ENCODE data around the gene DOK3. TPM values are rescaled to one million over a fixed set of nuclear protein-coding genes. Genes with fewer than 3 reads are reported as not detected.

Gene DOK3
- 0.61 and 1.2 TPM in 2 replicates for total RNA-seq (2014; rRNA removed; shearing (Covaris generic))
- 1.5 and 2.1 TPM in 2 replicates for polyA plus RNA-seq (2014; cell fraction: nucleus; rRNA removed)

GRCh38 chr5:177509381-177509951 lies at the start of gene DOK3:
Gene DOK3, minus strand, starts transcription at chr5:177509826. Its CDS starts 286 bp downstream, at chr5:177509540.
- no peak for DNase-seq (ENCODE audit: extremely low read depth, low read depth)

GRCh38 chr5:177557796-177558195 lies 48.2 kb upstream of the DOK3 start:
- no peak for DNase-seq (ENCODE audit: extremely low read depth, low read depth)

- DNase-seq (ENCODE audit: extremely low read depth, low read depth): no peak
Observed at GRCh38 chr5:177557041-177557647, 47.5 kb upstream of the DOK3 start.

GRCh38 chr5:177555665-177556064 lies 46.0 kb upstream of the DOK3 start:
- DNase-seq (ENCODE audit: extremely low read depth, low read depth): no peak

GRCh38 chr5:177555228-177555627 lies 45.6 kb upstream of the DOK3 start:
- DNase-seq (ENCODE audit: extremely low read depth, low read depth): no peak

- DNase-seq (ENCODE audit: extremely low read depth, low read depth): peak; percentile 93
Observed at GRCh38 chr5:177554474-177555111, 45.0 kb upstream of the DOK3 start, which contains the start of gene FAM193B. Gene FAM193B, minus strand, starts transcription at chr5:177554563. Its CDS starts 105 bp downstream, at chr5:177554458.

- DNase-seq (ENCODE audit: extremely low read depth, low read depth): no peak
Observed at GRCh38 chr5:177553671-177554429, 44.2 kb upstream of the DOK3 start.

- DNase-seq (ENCODE audit: extremely low read depth, low read depth): no peak
Observed at GRCh38 chr5:177552839-177553455, 43.3 kb upstream of the DOK3 start.

GRCh38 chr5:177550122-177550521 lies 40.5 kb upstream of the DOK3 start:
- no peak for DNase-seq (ENCODE audit: extremely low read depth, low read depth)

GRCh38 chr5:177548495-177548894 lies 38.9 kb upstream of the DOK3 start:
- no peak for DNase-seq (ENCODE audit: extremely low read depth, low read depth)

- DNase-seq (ENCODE audit: extremely low read depth, low read depth): no peak
Observed at GRCh38 chr5:177547736-177548135, 38.1 kb upstream of the DOK3 start.

- DNase-seq (ENCODE audit: extremely low read depth, low read depth): peak; percentile 44
Observed at GRCh38 chr5:177546258-177546741, 36.7 kb upstream of the DOK3 start.

GRCh38 chr5:177545487-177546257 lies 36.0 kb upstream of the DOK3 start:
- DNase-seq (ENCODE audit: extremely low read depth, low read depth): no peak

GRCh38 chr5:177542816-177543465 lies 33.3 kb upstream of the DOK3 start:
- DNase-seq (ENCODE audit: extremely low read depth, low read depth): no peak

GRCh38 chr5:177540438-177540837 lies 30.8 kb upstream of the DOK3 start:
- no peak for DNase-seq (ENCODE audit: extremely low read depth, low read depth)

- no peak for DNase-seq (ENCODE audit: extremely low read depth, low read depth)
Observed at GRCh38 chr5:177539411-177539810, 29.8 kb upstream of the DOK3 start.

GRCh38 chr5:177538876-177539275 lies 29.2 kb upstream of the DOK3 start:
- DNase-seq (ENCODE audit: extremely low read depth, low read depth): no peak

GRCh38 chr5:177537389-177538361 lies 28.0 kb upstream of the DOK3 start:
- no peak for DNase-seq (ENCODE audit: extremely low read depth, low read depth)

Data from NCI-H460 (cell line).